Stimulated activated effector memory CD8-positive, alpha-beta T cell treated with anti-CD3 and anti-CD28 coated beads, Interleukin-12 subunit alpha, Interleukin-12 subunit beta, amount 100 ng/mL, for 72 hours (primary cell): ENCODE data around the gene TBCA.

Experiments
- ATAC-seq: fragments of 150-1000 bp; cut with Tn5 transposase; 2 replicates; pipeline ENCODE4 v1.10.0; 2021
- DNase-seq, 2 donors: peaks; one replicate each; pipeline ENCODE4 v3.0.0; 2021 to 2022; ENCODE audit warnings: low spot score in 2 of 2
- H3K27ac Mint-ChIP-seq: one replicate; pipeline ENCODE4 v1.8.0; 2022; ENCODE audit warnings: mild to moderate bottlenecking, mixed read lengths
- H3K36me3 Mint-ChIP-seq: one replicate; pipeline ENCODE4 v1.8.0; 2022; ENCODE audit warnings: mild to moderate bottlenecking, mixed read lengths
- H3K4me1 Mint-ChIP-seq: one replicate; pipeline ENCODE4 v1.8.0; 2022; ENCODE audit warnings: mixed read lengths
- H3K4me3 Mint-ChIP-seq: one replicate; pipeline ENCODE4 v1.8.0; 2022; ENCODE audit warnings: mild to moderate bottlenecking, mixed read lengths
- H3K9me3 Mint-ChIP-seq: one replicate; pipeline ENCODE4 v1.8.0; 2022; ENCODE audit warnings: mixed read lengths

TBCA gene

DNA sequence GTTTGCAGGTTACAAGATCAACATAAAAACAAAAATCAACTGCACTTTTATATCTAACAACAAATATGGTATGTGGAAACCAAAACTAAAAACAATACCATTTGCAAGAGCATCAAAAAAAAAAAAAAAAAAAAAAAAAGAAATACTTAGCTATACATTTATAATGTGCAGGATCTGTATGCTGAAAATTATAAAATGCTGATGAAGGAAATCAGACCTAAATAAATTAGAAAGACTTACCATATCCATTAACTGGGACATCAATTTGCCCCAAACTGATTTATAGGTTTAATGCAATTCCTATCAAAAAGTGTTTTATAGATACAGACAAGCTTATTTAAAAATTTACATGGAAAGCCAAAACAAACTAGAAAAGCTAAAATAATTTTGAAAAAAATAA lies 77.2 kb downstream of the TBCA start:
- peaks cover 2% of the 10 kb centered on the region for H3K9me3 Mint-ChIP-seq
- H3K4me1 Mint-ChIP-seq, result peaks cover 15% of the 10 kb centered on the region
- H3K4me3 Mint-ChIP-seq, result no peak overlapping the region
- ATAC-seq (no peak), DNase-seq (no peak)
- H3K27ac Mint-ChIP-seq, result no peak overlapping the region
- peaks cover 86% of the 10 kb centered on the region for H3K36me3 Mint-ChIP-seq

DNA sequence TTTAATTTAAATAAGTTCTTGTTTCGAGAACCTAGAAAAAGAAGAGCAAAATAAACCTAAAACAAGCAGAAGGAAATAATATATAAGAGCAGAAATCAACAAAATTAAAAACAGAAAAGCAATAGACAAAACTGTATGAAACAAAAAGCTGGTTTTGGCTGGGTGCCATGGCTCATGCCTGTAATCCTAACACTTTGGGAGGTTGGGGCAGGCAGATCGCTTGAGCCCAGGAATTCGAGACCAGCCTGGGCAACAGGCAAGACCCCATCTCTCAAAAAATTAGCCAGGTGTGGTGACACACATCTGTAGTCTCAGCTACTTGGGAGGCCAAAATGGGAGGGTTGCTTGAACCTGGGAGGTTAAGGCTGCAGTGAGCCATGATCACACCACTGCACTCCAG lies 78.4 kb downstream of the TBCA start:
- H3K27ac Mint-ChIP-seq, result no peak overlapping the region
- peaks cover 15% of the 10 kb centered on the region for H3K4me1 Mint-ChIP-seq
- H3K36me3 Mint-ChIP-seq, result peaks cover 86% of the 10 kb centered on the region

DNA sequence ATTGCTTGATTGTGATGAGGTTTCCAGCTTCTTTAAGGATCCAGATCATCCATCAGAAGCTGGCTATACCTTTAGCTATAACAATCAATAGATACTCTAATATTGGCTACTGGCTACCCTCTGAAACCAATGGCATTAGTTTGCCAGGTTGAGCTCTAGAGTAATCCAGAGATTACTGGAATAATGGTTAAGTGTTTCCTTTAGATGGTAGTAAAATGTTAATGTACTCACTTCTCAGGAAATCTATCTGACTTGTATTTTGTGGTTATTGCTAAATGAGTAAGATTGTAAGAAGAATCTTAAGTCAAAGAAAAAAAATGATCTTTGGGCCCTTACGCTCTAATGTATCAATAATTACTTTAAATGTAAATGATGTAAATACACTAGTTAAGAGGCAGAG lies 80.0 kb downstream of the TBCA start:
- Mint-ChIP-seq H3K4me3 (no peak overlapping the region), H3K36me3 (peaks cover 86% of the 10 kb centered on the region), H3K4me1 (peaks cover 15% of the 10 kb centered on the region), H3K9me3 (peaks cover 2% of the 10 kb centered on the region), H3K27ac (peak overlapping the region; percentile 34)
- ATAC-seq (peak; percentile 69), DNase-seq (no peak)

More for the DNA sequence above, 78.4 kb downstream of the TBCA start:
- ATAC-seq (no peak), DNase-seq (no peak)
- Mint-ChIP-seq H3K9me3 (peaks cover 2% of the 10 kb centered on the region), H3K4me3 (no peak overlapping the region)

DNA sequence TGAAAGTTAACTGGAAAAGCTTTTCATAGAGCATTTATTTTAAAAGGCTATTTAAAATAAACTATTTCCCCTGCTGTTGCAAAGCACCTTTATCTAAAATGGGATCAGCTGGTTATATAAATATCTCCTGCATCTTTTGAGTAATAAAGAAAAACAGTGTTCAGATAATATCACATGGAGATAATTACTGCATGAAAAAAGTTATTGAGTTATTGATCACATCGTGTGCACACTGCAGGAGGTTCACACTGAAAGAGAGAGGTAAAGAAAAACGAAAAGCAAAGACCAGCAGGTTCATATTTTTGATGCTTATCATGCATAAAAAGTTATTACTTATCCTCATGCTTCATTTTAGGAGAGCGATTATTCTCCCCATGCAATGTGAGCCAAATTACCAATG lies 82.2 kb downstream of the TBCA start:
- DNase-seq (no peak), ATAC-seq (no peak)
- peaks cover 2% of the 10 kb centered on the region for H3K9me3 Mint-ChIP-seq
- no peak overlapping the region for H3K27ac Mint-ChIP-seq
- H3K4me1 Mint-ChIP-seq, result peaks cover 15% of the 10 kb centered on the region
- H3K36me3 Mint-ChIP-seq, result peaks cover 86% of the 10 kb centered on the region
- no peak overlapping the region for H3K4me3 Mint-ChIP-seq

DNA sequence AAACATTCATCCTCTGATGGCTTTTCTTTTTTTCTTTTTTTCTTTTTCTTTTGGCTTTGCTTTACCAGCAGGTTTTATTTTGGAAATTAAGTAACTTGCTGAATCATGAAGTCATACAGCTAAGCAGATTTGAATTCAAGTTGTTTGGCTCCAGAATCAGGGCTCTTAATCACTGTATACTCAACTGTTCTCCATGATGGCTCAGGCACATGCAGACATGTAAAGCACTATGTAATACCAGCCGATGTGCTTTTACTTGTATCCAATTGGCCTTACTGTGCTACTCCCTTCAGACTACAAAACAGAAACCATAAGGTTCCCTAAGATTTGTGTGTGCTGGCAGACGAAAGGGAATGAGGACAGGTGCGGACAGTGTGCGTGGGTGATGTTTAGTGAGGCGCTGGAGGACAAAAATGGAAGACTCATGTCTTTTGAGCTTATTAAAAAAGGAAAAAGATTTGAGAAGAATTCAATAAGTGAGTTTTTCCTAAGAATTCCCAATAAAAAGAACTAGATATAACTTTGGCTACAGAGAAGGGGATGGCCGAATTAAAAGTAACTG lies 92.9 kb downstream of the TBCA start:
- no peaks in the 10 kb centered on the region for H3K4me1 Mint-ChIP-seq
- H3K9me3 Mint-ChIP-seq, result no peaks in the 10 kb centered on the region
- DNase-seq (no peak), ATAC-seq (no peak)
- no peak overlapping the region for H3K27ac Mint-ChIP-seq
- no peak overlapping the region for H3K4me3 Mint-ChIP-seq
- H3K36me3 Mint-ChIP-seq, result no peaks in the 10 kb centered on the region

DNA sequence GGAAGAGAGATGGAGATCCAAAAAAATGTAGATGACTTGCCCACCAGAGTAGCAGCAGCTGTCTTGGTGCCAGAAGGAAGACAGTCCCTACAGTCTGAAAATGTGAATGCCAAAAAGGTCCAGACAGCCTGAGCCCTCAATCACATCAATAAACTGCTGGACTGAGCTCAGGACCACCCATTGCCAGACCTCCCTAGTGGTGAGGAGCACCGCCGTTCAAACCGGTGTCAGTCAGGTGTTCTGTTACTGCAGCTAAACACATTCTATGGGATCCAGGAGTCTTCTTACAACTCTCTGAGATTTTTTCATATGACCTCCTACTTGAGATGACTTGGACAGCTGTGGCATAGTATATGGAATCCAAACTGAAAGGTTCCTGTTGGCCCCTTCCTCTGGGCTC lies 105.6 kb downstream of the TBCA start:
- H3K27ac Mint-ChIP-seq, result no peak overlapping the region
- no peaks in the 10 kb centered on the region for H3K4me1 Mint-ChIP-seq
- H3K4me3 Mint-ChIP-seq, result no peak overlapping the region
- no peak for DNase-seq
- H3K9me3 Mint-ChIP-seq, result peaks cover 4% of the 10 kb centered on the region
- no peak for ATAC-seq
- no peaks in the 10 kb centered on the region for H3K36me3 Mint-ChIP-seq

DNA sequence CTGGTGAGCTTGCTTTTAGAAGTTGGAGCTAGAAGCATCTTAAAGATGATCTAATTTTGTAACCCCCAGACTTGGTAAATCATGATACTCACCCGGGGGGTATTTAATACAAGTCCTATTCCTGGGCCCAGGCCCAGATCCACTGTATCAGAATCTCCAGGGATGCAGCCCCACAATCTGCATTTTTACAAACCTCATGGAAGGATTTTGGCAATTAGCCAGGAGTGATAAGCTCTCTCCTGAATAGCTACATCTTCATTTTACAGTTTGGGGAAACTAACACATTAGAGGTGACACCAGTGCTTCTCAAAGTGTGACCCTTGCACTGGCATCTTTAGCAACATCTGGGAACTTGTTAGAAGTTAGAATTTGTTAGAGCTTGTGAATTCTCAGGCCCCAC lies 106.5 kb downstream of the TBCA start:
- H3K4me1 Mint-ChIP-seq, result no peaks in the 10 kb centered on the region
- H3K4me3 Mint-ChIP-seq, result no peak overlapping the region
- no peak for ATAC-seq
- no peaks in the 10 kb centered on the region for H3K36me3 Mint-ChIP-seq
- no peak for DNase-seq
- no peak overlapping the region for H3K27ac Mint-ChIP-seq
- H3K9me3 Mint-ChIP-seq, result no peaks in the 10 kb centered on the region

DNA sequence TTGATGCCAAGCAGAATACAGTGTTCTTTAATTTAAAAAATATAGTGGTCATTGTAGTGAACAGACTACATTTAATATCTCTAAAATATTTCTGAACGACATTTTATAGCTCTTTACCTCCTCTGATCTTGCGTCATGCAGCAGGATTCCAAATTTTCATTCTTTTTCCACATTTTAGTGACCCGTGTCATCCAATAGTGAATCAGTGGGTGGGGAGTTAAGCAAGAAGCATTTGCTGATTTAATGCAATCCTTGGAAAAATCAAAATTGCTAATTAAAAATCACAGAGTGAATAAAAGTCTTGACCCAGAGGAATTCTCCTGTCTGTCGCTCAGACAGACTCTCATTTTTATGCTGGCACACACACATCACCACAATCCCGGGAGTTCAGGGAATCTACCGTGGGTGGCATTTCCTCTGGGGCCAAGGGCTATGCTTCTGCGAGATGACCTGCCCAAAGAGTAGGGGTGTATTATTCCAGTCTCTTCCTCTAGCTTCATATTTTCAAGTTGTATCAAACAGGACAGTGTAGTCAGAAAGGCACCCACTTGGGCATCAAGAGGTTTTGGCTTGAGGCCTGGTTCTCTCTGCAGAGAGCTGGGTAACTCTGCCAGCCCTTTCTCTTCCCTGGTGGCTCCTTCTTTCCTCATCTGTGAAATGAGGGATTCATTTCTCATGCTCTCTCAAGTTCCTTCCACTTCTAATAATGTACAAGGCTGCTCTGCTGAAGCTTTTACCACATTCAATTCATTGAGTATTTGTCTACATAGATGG lies 112.9 kb downstream of the TBCA start:
- Mint-ChIP-seq H3K9me3 (no peaks in the 10 kb centered on the region), H3K4me3 (no peak overlapping the region), H3K36me3 (no peaks in the 10 kb centered on the region), H3K4me1 (peaks cover 7% of the 10 kb centered on the region), H3K27ac (no peak overlapping the region)
- ATAC-seq (no peak), DNase-seq (no peak)

DNA sequence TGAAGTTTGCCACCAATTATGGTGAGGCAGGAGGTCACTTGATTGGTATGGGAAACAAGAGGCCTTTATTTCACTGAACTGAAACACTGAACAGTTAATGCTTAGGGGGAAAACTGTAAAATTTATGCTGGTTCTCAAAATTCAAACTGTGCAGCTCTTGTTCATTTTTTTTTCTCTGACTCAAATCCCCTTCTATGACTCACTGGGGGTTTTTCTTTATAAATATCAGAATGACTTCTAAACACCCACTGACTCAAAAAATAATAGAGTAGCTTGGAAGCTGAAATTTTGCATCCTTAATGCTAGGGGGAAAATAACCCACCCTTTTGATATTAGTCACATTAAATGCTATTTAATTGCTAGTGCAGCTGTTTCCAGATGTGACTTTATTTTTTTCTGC lies 113.5 kb downstream of the TBCA start:
- no peaks in the 10 kb centered on the region for H3K9me3 Mint-ChIP-seq
- H3K4me3 Mint-ChIP-seq, result no peak overlapping the region
- H3K4me1 Mint-ChIP-seq, result peaks cover 7% of the 10 kb centered on the region
- no peak for DNase-seq
- H3K27ac Mint-ChIP-seq, result no peak overlapping the region
- no peaks in the 10 kb centered on the region for H3K36me3 Mint-ChIP-seq
- ATAC-seq, result peak; percentile 78

DNA sequence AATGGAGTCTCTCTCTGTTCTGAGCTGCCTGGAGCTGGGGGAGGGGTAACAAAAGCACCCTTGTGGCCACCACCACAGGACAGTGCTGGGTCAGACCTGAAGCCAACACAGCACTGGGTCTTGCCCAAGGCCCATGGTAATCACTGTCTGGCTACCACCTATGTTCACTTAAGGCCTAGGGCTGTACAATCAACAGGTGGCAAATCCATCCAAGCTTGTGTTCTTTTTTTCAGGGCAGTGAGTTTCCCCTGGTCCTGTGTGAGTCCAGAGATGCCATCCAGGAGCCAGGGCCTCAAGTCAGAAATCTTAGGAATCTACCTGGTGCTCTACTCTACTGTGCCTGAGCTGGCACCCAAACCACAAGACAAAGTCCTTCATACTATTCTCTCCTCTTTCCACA lies 117.5 kb downstream of the TBCA start:
- no peak for DNase-seq
- no peak for ATAC-seq
- Mint-ChIP-seq H3K27ac (no peak overlapping the region), H3K36me3 (no peaks in the 10 kb centered on the region), H3K9me3 (no peaks in the 10 kb centered on the region), H3K4me3 (no peak overlapping the region), H3K4me1 (peaks cover 6% of the 10 kb centered on the region)

DNA sequence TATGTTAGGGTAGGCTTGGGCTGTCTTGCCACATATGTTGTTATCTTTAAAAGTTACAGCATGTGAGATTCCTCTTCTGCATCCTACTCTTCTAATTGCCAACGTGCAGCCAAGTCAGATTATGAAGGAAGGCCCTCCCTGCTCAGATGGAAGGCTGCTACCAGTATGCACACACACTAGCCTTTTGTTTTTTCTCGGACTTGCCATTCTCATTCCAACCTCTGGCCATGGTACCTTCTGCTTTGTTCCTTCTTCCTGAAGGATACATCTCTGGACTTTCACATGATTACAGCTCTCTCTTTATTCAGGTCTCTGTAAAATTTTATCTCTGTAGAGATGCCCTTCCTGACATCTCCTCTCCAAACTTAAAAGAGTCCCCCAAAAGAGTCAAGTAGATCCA lies 124.8 kb downstream of the TBCA start:
- no peak for ATAC-seq
- Mint-ChIP-seq H3K9me3 (no peaks in the 10 kb centered on the region), H3K4me1 (no peaks in the 10 kb centered on the region)

DNA sequence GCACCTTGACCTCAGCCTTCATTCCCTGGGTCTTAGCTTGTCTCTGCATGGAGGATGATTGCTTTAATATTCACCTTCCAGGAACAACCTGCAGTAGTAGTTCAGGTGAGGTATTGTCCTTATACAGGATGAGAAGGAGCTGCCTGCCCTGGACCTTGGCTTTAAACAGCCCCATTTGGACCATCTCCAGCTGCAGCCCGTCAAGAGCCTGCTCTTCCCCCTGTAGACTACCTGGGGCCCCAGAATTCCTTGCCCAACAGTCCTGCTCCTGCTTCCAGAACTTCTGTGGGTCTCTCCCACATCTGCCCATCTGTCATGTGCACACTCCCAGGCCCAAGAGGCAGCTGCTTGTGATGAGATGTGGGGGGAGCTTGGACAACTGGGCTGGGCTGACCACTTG lies 125.5 kb downstream of the TBCA start:
- H3K4me1 Mint-ChIP-seq, result no peaks in the 10 kb centered on the region
- ATAC-seq (no peak), DNase-seq (no peak)
- no peaks in the 10 kb centered on the region for H3K9me3 Mint-ChIP-seq
- H3K4me3 Mint-ChIP-seq, result no peak overlapping the region
- H3K27ac Mint-ChIP-seq, result no peak overlapping the region
- H3K36me3 Mint-ChIP-seq, result no peaks in the 10 kb centered on the region

More for the DNA sequence above, 124.8 kb downstream of the TBCA start:
- Mint-ChIP-seq H3K4me3 (no peak overlapping the region), H3K27ac (no peak overlapping the region), H3K36me3 (no peaks in the 10 kb centered on the region)
- DNase-seq, result no peak

DNA sequence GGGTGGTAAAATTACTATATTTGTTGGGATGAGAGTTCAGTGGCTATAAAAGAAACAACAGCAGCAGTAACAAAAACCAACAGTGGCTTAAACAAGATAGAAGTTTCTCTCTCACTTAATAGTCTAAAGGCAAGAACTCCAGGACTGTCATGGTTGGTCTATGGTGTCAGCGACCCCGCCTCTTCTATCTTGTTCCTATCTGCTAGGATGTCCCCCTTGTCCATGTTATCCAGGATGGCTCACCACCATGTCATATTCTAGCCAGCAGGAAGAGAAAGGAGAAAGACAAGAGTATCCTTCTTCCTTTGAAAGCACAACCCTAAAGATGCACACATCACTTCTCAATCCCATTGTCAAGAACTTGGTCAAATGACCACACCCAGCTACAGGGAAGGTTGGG lies 126.4 kb downstream of the TBCA start:
- DNase-seq (no peak), ATAC-seq (no peak)
- Mint-ChIP-seq H3K36me3 (peaks cover 2% of the 10 kb centered on the region), H3K4me3 (no peak overlapping the region), H3K9me3 (no peaks in the 10 kb centered on the region), H3K4me1 (peaks cover 5% of the 10 kb centered on the region), H3K27ac (no peak overlapping the region)

DNA sequence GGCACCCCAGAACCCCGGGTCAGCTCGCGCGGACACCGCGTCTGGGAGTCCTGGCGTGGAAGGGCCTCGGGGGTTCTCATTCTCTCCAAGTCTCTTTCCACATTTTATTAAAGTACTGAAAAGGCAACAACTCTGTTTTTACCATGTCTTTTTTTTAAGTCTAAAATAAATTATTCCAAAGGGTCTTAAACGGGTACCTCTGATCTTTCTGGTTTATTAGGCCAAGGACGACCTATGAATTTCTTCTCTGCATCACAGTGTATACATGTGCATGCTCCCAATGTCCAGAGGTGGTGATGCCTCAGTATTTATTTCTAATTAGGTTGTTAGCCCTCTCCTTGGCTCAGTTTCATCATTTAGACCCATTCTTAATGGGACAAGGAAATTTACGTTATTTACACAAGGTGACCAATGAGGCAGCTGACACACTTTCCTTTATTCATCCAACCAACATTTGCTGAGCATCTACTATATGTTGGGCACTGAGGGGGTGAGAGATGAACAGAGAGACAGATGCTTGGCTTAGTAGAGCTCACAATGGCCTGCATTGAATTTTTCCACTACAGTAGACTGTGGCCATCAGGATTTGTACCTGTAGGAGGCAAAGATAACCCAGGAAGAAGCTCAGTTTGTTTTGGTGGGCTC lies 130.0 kb downstream of the TBCA start:
- DNase-seq, result no peak
- Mint-ChIP-seq H3K9me3 (no peaks in the 10 kb centered on the region), H3K36me3 (peaks cover 15% of the 10 kb centered on the region), H3K4me3 (peak overlapping the region; percentile 59), H3K4me1 (peaks cover 16% of the 10 kb centered on the region), H3K27ac (no peak overlapping the region)
- no peak for ATAC-seq

DNA sequence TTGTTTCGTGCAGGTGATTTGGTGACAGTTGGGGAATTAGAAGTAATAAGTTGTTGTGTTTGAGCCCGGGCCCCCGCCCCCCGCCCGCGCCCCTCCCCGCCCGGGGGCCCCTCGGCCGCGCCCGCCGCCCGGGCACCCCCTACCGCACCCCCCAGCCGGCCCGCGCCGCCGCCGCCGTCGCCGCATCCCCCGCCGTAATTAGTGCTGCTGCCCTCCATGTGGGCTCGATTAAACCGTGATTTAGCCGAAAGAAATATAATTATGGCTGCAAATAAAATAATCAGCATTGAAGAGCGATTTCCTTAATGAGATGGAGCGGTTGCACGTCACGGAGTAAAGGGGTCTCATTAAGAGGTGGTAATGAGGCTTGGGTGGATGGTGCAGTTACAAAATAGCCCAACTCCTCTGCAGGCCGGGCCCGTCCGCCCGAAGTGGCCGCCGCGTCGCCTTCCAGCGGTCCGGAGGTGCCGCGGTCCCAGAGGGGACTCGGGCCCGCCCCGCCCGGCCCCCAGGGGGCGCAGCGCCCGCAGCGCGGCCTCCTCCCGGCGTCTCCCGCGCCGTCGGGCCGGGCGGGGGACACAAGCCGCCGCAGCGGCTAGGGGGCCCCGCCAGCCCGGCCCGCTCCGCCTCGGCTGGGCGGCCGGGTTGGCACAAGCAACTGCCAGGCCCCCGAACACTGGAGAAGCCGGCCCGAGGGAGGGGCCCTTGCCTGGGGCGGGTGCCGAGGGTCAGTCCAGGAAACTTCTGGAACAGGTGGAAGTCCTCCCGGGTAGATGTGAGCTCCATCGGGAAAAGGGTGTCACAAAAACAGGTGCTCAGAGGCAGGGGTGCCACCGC lies 130.8 kb downstream of the TBCA start:
- peak overlapping the region; percentile 59 for H3K4me3 Mint-ChIP-seq
- ATAC-seq, result peak; percentile 86
- peaks cover 15% of the 10 kb centered on the region for H3K36me3 Mint-ChIP-seq
- H3K27ac Mint-ChIP-seq, result no peak overlapping the region
- peak; percentile 42 to 73 for DNase-seq
- H3K9me3 Mint-ChIP-seq, result no peaks in the 10 kb centered on the region
- peaks cover 16% of the 10 kb centered on the region for H3K4me1 Mint-ChIP-seq
